MCF 10A (cell line): ENCODE data around the gene RAD51B. TPM values are rescaled to one million over a fixed set of nuclear protein-coding genes. Genes with fewer than 3 reads are reported as not detected.

Experiments
- BruUV-seq: library from RNA; stranded (reverse); fragments of 400-500 nt; replicated peaks from 2 replicates; lab custom pipeline; 2021; lab: Mats Ljungman, UMichigan
- CTCF ChIA-PET: fragments of 300-600 bp; sonication (Branson Sonifier 250); formaldehyde crosslinking; extraction: SDS; loops from one replicate; lab custom pipeline; 2021; ENCODE audit warnings: antibody characterized with exemption, inconsistent platforms; lab: Yijun Ruan, JAX
- POLR2A ChIA-PET: fragments of 300-600, 350-650 bp; sonication (Branson Sonifier 250); formaldehyde crosslinking; extraction: SDS; loops from one replicate; lab custom pipeline; 2020; ENCODE audit warnings: antibody characterized with exemption, inconsistent platforms; lab: Yijun Ruan, JAX
- DNase-seq: peaks from one replicate; pipeline ENCODE4 v3.0.0-alpha.2; 2018; ENCODE audit not compliant: unreplicated experiment
- H3K27ac Mint-ChIP-seq: one replicate; pipeline ENCODE4 v1.8.0; 2022; ENCODE audit warnings: mild to moderate bottlenecking, low read depth, mixed read lengths; ENCODE audit not compliant: unreplicated experiment
- H3K27me3 Mint-ChIP-seq: one replicate; pipeline ENCODE4 v1.8.0; 2022; ENCODE audit warnings: mixed read lengths; ENCODE audit not compliant: insufficient read depth, unreplicated experiment
- H3K36me3 Mint-ChIP-seq: one replicate; pipeline ENCODE4 v1.8.0; 2022; ENCODE audit warnings: mild to moderate bottlenecking, moderate library complexity, mixed read lengths; ENCODE audit not compliant: insufficient read depth, unreplicated experiment
- H3K4me1 Mint-ChIP-seq: one replicate; pipeline ENCODE4 v1.8.0; 2022; ENCODE audit warnings: mixed read lengths; ENCODE audit not compliant: insufficient read depth, unreplicated experiment
- H3K4me3 Mint-ChIP-seq: one replicate; pipeline ENCODE4 v1.8.0; 2022; ENCODE audit warnings: mild to moderate bottlenecking, moderate library complexity, mixed read lengths; ENCODE audit not compliant: unreplicated experiment
- H3K9me3 Mint-ChIP-seq: one replicate; pipeline ENCODE4 v1.8.0; 2022; ENCODE audit warnings: mixed read lengths; ENCODE audit not compliant: unreplicated experiment
- intact Hi-C: fragments of 100-400 bp; cut with micrococcal nuclease; formaldehyde crosslinking; loops from 2 replicates; pipeline ENCODE4 v1.14.1; 2022
- total RNA-seq: library from RNA; stranded (reverse); gene quantifications from 2 replicates; pipeline ENCODE4 v1.2.3, GENCODE V29; 2022
- TF ChIP-seq, protein P1 (sequence below): fragments of 200-600 bp; IDR thresholded peaks from one replicate; pipeline ENCODE4 v1.8.0; 2022; ENCODE audit warnings: antibody characterized with exemption, mild to moderate bottlenecking; ENCODE audit not compliant: unreplicated experiment

The RAD51B gene
- total RNA-seq, 1 experiment from 2014 or later, result 14.6 TPM

DNA sequence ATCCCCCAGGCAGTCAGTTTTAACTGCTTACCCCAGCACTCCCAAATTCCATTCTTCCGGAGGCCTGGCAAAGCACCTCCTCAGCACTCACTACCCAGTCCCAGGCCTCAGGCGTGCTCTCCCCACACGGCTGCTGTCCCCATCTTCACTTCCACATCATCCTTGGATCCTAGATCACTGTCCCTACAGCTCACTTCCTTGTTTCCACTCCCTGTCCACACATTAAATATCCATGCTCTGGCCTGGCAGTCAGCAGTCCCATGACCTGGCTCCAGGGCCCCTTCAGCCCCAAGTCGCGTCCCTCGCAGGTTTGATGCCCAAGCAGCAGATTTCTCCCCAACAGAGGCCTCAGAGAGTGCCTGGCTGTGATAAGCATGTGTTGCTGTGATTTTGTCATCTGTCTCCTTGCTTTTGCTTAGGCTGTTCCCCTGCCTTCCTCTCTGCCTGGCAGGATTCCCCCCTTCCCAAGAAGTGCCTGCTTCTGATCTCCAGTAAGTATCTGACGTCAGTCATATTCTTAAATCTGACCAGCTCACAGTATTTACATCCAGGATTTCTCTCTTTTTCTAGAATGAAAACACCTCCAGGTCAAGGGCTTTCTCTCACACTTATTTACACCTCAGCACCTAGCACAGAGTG is 731.6 kb downstream of the RAD51B start:
- CTCF ChIA-PET, result interaction anchor here (0.6 to 1.2 kb wide), 2 partner anchors 23 to 237 kb away, joined by 3 read pairs; no protein-coding TSS in a partner anchor
- peaks cover 5% of the 10 kb centered on the region for H3K36me3 Mint-ChIP-seq
- no TSS peak for BruUV-seq
- H3K27ac Mint-ChIP-seq, result peak overlapping the region; percentile 98
- POLR2A ChIA-PET, result interaction anchor here (2.1 to 6.9 kb wide), 5 partner anchors 14 to 237 kb away, joined by 11 to 403 read pairs (median 101); partner anchors contain the start of gene ZFP36L1
- peak overlapping the region; percentile 28 for H3K4me3 Mint-ChIP-seq
- H3K9me3 Mint-ChIP-seq, result no peaks in the 10 kb centered on the region
- DNase-seq, result peak; percentile 18
- peaks cover 77% of the 10 kb centered on the region for H3K4me1 Mint-ChIP-seq
- no peaks in the 10 kb centered on the region for H3K27me3 Mint-ChIP-seq
- intact Hi-C loops, result no loop called here
- TF ChIP-seq, protein P1, sequence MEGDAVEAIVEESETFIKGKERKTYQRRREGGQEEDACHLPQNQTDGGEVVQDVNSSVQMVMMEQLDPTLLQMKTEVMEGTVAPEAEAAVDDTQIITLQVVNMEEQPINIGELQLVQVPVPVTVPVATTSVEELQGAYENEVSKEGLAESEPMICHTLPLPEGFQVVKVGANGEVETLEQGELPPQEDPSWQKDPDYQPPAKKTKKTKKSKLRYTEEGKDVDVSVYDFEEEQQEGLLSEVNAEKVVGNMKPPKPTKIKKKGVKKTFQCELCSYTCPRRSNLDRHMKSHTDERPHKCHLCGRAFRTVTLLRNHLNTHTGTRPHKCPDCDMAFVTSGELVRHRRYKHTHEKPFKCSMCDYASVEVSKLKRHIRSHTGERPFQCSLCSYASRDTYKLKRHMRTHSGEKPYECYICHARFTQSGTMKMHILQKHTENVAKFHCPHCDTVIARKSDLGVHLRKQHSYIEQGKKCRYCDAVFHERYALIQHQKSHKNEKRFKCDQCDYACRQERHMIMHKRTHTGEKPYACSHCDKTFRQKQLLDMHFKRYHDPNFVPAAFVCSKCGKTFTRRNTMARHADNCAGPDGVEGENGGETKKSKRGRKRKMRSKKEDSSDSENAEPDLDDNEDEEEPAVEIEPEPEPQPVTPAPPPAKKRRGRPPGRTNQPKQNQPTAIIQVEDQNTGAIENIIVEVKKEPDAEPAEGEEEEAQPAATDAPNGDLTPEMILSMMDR, result no peak

- peak overlapping the region; percentile 98 for H3K27ac Mint-ChIP-seq
- peaks cover 68% of the 10 kb centered on the region for H3K4me1 Mint-ChIP-seq
- ChIA-PET POLR2A (interaction anchor here (0.7 to 6.9 kb wide), 9 partner anchors 11 to 236 kb away, joined by 3 to 403 read pairs (median 10); partner anchors contain the start of gene ZFP36L1), CTCF (interaction anchor here (1.2 to 1.8 kb wide), 2 partner anchors 23 to 608 kb away, joined by 3 to 6 read pairs; no protein-coding TSS in a partner anchor)
- TF ChIP-seq, protein P1, result no peak
- BruUV-seq, result no TSS peak
- H3K9me3 Mint-ChIP-seq, result no peaks in the 10 kb centered on the region
- peaks cover 5% of the 10 kb centered on the region for H3K36me3 Mint-ChIP-seq
- H3K4me3 Mint-ChIP-seq, result no peak overlapping the region
- DNase-seq, result no peak
- no peaks in the 10 kb centered on the region for H3K27me3 Mint-ChIP-seq
- intact Hi-C loops, result no loop called here
These were observed 732.5 kb downstream of the RAD51B start for GRCh38 chr14:68552075-68552474.

GRCh38 chr14:68552602-68553001 is 733.0 kb downstream of the RAD51B start:
- TF ChIP-seq, protein P1, result no peak
- intact Hi-C loops, result no loop called here
- H3K9me3 Mint-ChIP-seq, result no peaks in the 10 kb centered on the region
- H3K4me3 Mint-ChIP-seq, result no peak overlapping the region
- no TSS peak for BruUV-seq
- ChIA-PET POLR2A (interaction anchor here (0.7 to 3.6 kb wide), 14 partner anchors 10 to 415 kb away, joined by 3 to 19 read pairs (median 6); partner anchors contain the start of gene ZFP36L1), CTCF (interaction anchor here (1.8 kb wide), 1 partner anchor 608 kb away, joined by 6 read pairs; no protein-coding TSS in a partner anchor)
- no peaks in the 10 kb centered on the region for H3K27me3 Mint-ChIP-seq
- DNase-seq, result no peak
- peaks cover 5% of the 10 kb centered on the region for H3K36me3 Mint-ChIP-seq
- peaks cover 63% of the 10 kb centered on the region for H3K4me1 Mint-ChIP-seq
- peak overlapping the region; percentile 98 for H3K27ac Mint-ChIP-seq

DNA sequence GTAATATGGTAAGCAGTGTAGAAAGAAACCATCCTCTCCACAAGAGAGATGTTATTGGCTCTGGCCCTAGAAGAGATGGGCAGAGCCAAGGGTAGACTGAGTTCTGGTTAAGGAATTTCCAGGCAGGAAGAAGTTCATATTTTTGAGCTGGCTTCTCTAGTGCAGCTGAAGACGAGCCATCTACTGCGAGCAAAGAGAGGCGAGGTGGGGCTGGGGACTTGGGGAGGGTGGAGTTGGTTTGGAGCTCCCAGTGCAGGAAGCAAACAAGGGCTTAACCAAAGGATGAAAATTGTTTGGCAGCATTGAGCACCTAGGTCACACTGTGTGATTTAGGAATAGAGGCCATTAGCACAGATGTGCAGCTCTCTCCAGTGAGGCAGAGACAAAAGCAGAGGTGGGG is 733.7 kb downstream of the RAD51B start:
- TF ChIP-seq, protein P1, result no peak
- peaks cover 5% of the 10 kb centered on the region for H3K36me3 Mint-ChIP-seq
- CTCF ChIA-PET, result interaction anchor here (1.8 kb wide), 1 partner anchor 609 kb away, joined by 6 read pairs; no protein-coding TSS in a partner anchor

More for the DNA sequence above, 733.7 kb downstream of the RAD51B start:
- POLR2A ChIA-PET, result interaction anchor here (0.7 to 3.6 kb wide), 15 partner anchors 10 to 416 kb away, joined by 3 to 19 read pairs (median 5); partner anchors contain the start of gene ZFP36L1
- Mint-ChIP-seq H3K4me1 (peaks cover 56% of the 10 kb centered on the region), H3K4me3 (no peak overlapping the region), H3K27me3 (no peaks in the 10 kb centered on the region), H3K9me3 (no peaks in the 10 kb centered on the region), H3K27ac (peak overlapping the region; percentile 98)
- no peak for DNase-seq
- BruUV-seq, result no TSS peak
- intact Hi-C loops, result no loop called here
